Coronary artery (tissue), 2 donors: Measurements from ENCODE around the gene ZNF571.

Experiments
- DNase-seq: peaks from one replicate; pipeline ENCODE4 v3.0.0-alpha.2; 2017; ENCODE audit warnings: low spot score
- H3K27ac ChIP-seq, 2 donors: fragments of 200-600 bp; sonication (generic); one replicate each; pipeline ENCODE4 v1.5.1; 2016 to 2019
- H3K4me3 ChIP-seq: fragments of 200-600 bp; sonication (generic); 2 replicates; pipeline ENCODE4 v1.5.1; 2016; ENCODE audit warnings: mild to moderate bottlenecking, moderate library complexity
- TF ChIP-seq, protein P1 (sequence below): fragments of 200-600 bp; sonication (generic); IDR thresholded peaks from one replicate; pipeline ENCODE4 v1.5.1; 2019; ENCODE audit warnings: antibody characterized with exemption

Gene ZNF571

DNA sequence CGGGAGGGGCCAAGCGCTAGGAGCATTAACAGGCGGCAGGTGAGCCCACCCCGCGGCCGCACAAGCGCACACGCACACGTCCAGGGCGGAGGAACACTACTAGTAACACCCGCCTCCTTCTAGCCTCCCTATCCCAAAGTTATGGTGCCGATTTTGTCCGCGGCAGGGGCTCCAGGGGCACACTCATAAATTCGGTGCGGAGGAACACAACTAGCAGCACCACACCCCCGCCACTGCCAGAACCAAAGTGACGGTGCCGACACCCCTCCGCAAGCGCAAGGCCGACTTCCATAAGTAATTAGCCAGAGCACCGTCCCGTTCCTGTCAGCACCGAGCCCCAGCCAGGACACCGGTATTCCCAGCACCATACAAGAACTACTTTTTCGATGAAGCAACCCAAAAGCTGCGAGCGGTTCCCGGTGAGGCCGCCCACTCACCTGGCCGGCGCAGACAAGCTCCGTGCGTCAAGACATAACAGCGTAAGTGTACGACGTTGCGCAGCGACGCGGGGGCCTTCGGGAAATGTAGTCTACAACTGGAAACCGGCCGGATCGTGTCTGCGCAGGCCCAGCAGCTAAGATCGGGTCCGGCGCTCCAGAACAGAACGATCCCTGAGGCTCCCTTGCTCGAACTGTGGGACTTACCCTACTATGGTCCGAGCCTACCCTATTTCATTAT is at the start of gene ZNF571, which contains the start of gene ZNF540:
Gene ZNF571 (minus strand): TSS at position 489 of the 678 bp plus-strand sequence. CDS start 8,116 bp downstream, outside the sequence.
Gene ZNF540 (plus strand): TSS at position 573 of the 678 bp plus-strand sequence. CDS start 3,572 bp downstream, outside the sequence.
- peak within 1 kb of the TSS; percentile 75 for H3K4me3 ChIP-seq
- H3K27ac ChIP-seq = peak within 1 kb of the TSS; percentile 85 to 87
- DNase-seq = peak; percentile 94
- TF ChIP-seq, protein P1, sequence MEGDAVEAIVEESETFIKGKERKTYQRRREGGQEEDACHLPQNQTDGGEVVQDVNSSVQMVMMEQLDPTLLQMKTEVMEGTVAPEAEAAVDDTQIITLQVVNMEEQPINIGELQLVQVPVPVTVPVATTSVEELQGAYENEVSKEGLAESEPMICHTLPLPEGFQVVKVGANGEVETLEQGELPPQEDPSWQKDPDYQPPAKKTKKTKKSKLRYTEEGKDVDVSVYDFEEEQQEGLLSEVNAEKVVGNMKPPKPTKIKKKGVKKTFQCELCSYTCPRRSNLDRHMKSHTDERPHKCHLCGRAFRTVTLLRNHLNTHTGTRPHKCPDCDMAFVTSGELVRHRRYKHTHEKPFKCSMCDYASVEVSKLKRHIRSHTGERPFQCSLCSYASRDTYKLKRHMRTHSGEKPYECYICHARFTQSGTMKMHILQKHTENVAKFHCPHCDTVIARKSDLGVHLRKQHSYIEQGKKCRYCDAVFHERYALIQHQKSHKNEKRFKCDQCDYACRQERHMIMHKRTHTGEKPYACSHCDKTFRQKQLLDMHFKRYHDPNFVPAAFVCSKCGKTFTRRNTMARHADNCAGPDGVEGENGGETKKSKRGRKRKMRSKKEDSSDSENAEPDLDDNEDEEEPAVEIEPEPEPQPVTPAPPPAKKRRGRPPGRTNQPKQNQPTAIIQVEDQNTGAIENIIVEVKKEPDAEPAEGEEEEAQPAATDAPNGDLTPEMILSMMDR = no peak

DNA sequence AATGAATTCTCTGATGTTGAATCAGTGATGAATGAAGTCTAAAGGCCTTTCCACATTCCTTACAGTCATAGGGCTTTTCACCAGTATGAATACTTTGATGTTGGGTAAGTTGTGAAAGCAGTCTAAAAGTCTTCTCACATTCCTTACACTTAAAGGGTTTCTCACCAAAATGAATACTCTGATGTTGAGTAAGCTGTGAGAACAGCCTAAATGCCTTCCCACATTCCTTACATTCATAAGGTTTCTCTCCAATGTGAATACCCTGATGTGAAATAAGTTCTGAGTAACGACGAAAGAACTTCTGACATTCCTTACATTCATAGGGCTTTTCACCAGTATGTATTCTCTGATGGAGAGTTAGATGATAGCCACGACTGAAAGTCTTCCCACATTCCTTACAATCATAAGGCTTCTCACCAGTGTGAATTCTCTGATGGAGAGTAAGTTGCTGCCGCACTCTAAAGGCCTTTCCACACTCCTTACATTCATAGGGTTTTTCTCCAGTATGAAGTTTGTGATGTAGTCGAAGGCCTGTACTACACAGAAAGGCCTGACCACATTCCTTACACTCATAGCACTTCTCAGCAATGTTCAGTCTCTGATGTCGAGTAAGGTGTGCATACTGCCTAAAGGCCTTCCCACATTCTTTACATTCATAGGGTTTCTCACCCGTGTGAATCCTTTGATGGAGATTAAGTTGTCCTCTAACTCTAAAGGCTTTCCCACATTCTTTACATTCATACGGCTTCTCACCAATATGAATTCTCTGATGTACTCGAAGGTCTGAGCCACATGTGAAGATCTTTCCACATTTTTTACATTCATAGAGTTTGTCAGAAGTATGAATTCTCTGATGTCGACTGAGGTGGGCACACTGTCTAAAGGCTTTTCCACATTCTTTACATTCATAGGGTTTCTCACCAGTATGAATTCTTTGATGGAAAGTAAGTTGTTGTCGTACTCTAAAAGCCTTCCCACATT is 40.8 kb upstream of the ZNF571 start:
- Histone ChIP-seq H3K27ac (no peak overlapping the region), H3K4me3 (peak overlapping the region; percentile 19)
- no peak for DNase-seq
- TF ChIP-seq, protein P1 = no peak

DNA sequence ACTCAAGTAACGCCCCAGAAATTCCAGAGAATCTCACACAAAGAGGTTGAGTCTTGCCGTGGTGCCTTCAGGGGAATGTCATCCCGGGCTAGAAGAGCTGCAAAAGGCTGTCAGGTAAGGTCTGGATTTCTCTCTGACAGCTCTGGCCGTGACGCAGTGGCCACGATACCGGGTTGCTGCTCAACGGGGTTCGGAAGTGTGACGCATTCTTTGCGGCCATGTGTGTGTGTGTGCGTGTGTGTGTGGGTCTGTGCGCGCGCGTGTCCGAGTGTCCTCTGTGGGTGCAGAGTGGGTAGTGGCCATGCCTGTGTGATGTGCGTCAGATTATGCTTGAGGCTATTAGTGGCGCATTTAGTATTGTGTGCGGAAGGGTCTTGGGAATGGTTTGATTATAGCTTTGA is 390 bp upstream of the ZNF571 start:
- TF ChIP-seq, protein P1 = no peak
- DNase-seq = peak; percentile 81
- Histone ChIP-seq H3K4me3 (peak overlapping the region; percentile 75), H3K27ac (peak overlapping the region; percentile 85 to 87)

DNA sequence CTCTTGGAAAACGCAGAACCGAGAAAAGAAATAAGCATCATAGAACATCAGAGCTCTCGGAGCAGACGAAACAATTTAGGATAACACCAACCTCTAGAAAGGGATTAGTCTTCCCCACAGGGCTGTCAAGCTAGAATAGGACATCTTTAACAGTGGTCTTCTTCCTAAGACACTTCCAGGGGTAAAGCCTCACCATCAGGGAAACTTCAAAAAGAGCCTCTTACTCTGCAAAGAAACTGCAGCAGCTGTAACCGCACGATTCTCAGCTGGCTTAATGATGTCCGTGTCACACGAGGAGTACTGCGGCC is 642 bp downstream of the ZNF571 start:
- TF ChIP-seq, protein P1 = no peak
- Histone ChIP-seq H3K4me3 (peak overlapping the region; percentile 75), H3K27ac (peak overlapping the region; percentile 85 to 87)
- DNase-seq = no peak

DNA sequence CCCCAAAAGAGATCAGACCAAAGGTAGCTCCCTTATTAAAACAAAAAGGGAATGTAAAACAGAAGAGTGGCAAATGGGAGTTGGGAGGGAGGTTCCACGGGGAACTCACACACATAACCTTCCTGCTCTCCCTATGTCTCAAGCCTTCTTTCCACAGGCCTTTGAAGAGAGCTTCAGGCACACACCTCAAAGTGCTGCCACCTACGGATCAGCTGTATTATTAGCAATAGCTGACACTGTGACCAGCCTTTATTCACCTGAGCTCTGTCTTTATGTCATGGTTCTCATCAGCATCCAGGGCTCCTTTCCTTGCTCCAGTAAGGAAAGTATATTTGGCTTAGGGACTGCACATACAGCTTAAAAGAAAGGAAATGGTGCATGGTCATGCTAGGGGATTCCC is 11.3 kb downstream of the ZNF571 start:
- no peak for DNase-seq

DNA sequence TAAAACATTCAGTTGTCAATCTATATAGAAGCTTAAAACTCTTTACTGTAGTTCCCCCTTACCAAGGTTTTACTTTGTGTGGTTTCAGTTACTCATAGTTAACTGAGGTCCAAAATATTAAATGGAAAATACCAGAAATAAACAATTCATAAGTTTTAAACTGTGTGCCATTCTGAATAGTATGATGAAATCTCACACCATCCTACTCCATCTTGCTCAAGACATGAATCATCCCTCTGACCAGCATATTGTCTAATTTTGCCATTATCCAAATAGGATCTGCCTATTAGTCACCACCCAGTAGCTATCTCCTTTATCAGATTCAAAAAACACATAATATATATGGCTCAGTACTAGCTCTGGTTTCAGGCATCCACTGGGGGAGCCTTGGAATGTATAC is 22.4 kb downstream of the ZNF571 start:
- no peak overlapping the region for H3K27ac ChIP-seq
- TF ChIP-seq, protein P1 = no peak
- no peak for DNase-seq
- H3K4me3 ChIP-seq = no peak overlapping the region

More for the DNA sequence above, 11.3 kb downstream of the ZNF571 start:
- Histone ChIP-seq H3K27ac (no peak overlapping the region), H3K4me3 (no peak overlapping the region)
- TF ChIP-seq, protein P1 = no peak
